HepG2 (cell line): ENCODE results near the gene PTGIS.

Source experiments
- CTCF ChIP-seq: sonication (generic); formaldehyde crosslinking; IDR thresholded peaks from 2 replicates; pipeline ENCODE4 v1.5.0; 2020; ENCODE audit warnings: mild to moderate bottlenecking, missing genetic modification reagents, moderate library complexity
- IRX3 ChIP-seq: sonication (generic); formaldehyde crosslinking; IDR thresholded peaks from 2 replicates; pipeline ENCODE4 v1.8.1; 2023; ENCODE audit warnings: mild to moderate bottlenecking, low read depth, missing genetic modification reagents, borderline replicate concordance
- POLR2A ChIP-seq, 2 experiments: IDR thresholded peaks; 2 replicates each; pipeline ENCODE4 v1.6.1; 2011; ENCODE audit warnings: low read depth in 2 of 2, low read length in 2 of 2, mild to moderate bottlenecking in 1 of 2, moderate library complexity in 1 of 2; ENCODE audit not compliant: insufficient read depth in 1 of 2
- REST ChIP-seq, 2 experiments: IDR thresholded peaks; 2 replicates each; pipeline ENCODE4 v1.6.1; 2011 to 2012; ENCODE audit warnings: low read length in 2 of 2, borderline replicate concordance in 1 of 2, low read depth in 1 of 2, mild to moderate bottlenecking in 1 of 2, moderate library complexity in 1 of 2
- RFX5 ChIP-seq: IDR thresholded peaks from 2 replicates; pipeline ENCODE4 v1.6.1; 2011; ENCODE audit warnings: low read depth, low read length, improper control_type of control experiment
- RNF2 ChIP-seq: fragments of 450-650 bp; conservative IDR thresholded peaks from 2 replicates; pipeline ENCODE4 v1.6.1; 2016; ENCODE audit warnings: low read depth
- SMC3 ChIP-seq: IDR thresholded peaks from 2 replicates; pipeline ENCODE4 v1.6.1; 2011; ENCODE audit warnings: low read length, improper control_type of control experiment
- ZFP1 ChIP-seq: IDR thresholded peaks from 2 replicates; pipeline ENCODE4 v1.6.1; 2016
- ZNF382 ChIP-seq: sonication (generic); formaldehyde crosslinking; IDR thresholded peaks from 2 replicates; pipeline ENCODE4 v1.5.0; 2020; ENCODE audit warnings: missing genetic modification reagents, mild to moderate bottlenecking, borderline replicate concordance
- ZSCAN29 ChIP-seq: sonication (generic); formaldehyde crosslinking; conservative IDR thresholded peaks from 2 replicates; pipeline ENCODE4 v1.4.0; 2020; ENCODE audit warnings: mild to moderate bottlenecking, missing genetic modification reagents

GRCh38 chr20:49457444-49457843, 110.5 kb downstream of the PTGIS start:
- TF ChIP-seq CTCF, result no peak
- no peak for TF ChIP-seq RNF2
- no peak for TF ChIP-seq SMC3
- TF ChIP-seq POLR2A (IDR thresholded peaks at IDR 0.05; ENCODE audit: insufficient read depth in 1 of 2, low read depth in 2 of 2, low read length in 2 of 2), result no peak
- TF ChIP-seq RFX5, result no peak
- no peak for TF ChIP-seq ZFP1 (CRISPR knock-in tag)
- TF ChIP-seq ZNF382, result no peak
- TF ChIP-seq ZSCAN29 (CRISPR knock-in tag), result no peak
- no peak for TF ChIP-seq IRX3
- no peak for TF ChIP-seq REST (IDR thresholded peaks at IDR 0.05; ENCODE audit: borderline replicate concordance in 1 of 2, low read depth in 1 of 2, low read length in 2 of 2)
